Small intestine (tissue), 7 donors: ENCODE data around the gene ALAD. TPM values are rescaled to one million over a fixed set of nuclear protein-coding genes. Genes with fewer than 3 reads are reported as not detected.

ENCODE experiments used
- DNase-seq, 2 donors: peaks; one replicate each; pipeline versions ENCODE4 v3.0.0 to v3.0.0-alpha.2; 2013
- FAIRE-seq: peaks from 2 replicates; lab custom pipeline; 2012; peaks lifted over from hg19 to GRCh38; lab: Jason Lieb, UNC
- H3K27ac ChIP-seq, 3 donors: one replicate each; pipeline ENCODE4 v1.5.1; 2013; ENCODE audit warnings: low read length in 2 of 3, mild to moderate bottlenecking in 2 of 3, control low read depth in 1 of 3, inconsistent platforms in 1 of 3, low read depth in 1 of 3, moderate library complexity in 1 of 3
- H3K27me3 ChIP-seq, 3 donors: one replicate each; pipeline ENCODE4 v1.6.1; 2013; ENCODE audit warnings: low read length in 3 of 3, inconsistent platforms in 1 of 3; ENCODE audit not compliant: control insufficient read depth in 3 of 3, insufficient read depth in 3 of 3
- H3K36me3 ChIP-seq, 3 donors: one replicate each; pipeline ENCODE4 v1.6.1; 2013; ENCODE audit warnings: low read length in 3 of 3, inconsistent platforms in 1 of 3, low read depth in 1 of 3, mild to moderate bottlenecking in 1 of 3, moderate library complexity in 1 of 3; ENCODE audit not compliant: control insufficient read depth in 3 of 3, insufficient read depth in 2 of 3
- H3K4me1 ChIP-seq, 3 donors: one replicate each; pipeline ENCODE4 v1.6.1; 2013; ENCODE audit warnings: low read length in 2 of 3, inconsistent platforms in 1 of 3, low read depth in 1 of 3, mild to moderate bottlenecking in 1 of 3, moderate library complexity in 1 of 3; ENCODE audit not compliant: control insufficient read depth in 3 of 3, insufficient read depth in 2 of 3
- H3K4me3 ChIP-seq, 3 donors: one replicate each; pipeline ENCODE4 v1.5.1; 2013; ENCODE audit warnings: low read length in 3 of 3, control low read depth in 1 of 3, inconsistent platforms in 1 of 3, low read depth in 1 of 3, mild to moderate bottlenecking in 1 of 3, moderate library complexity in 1 of 3
- H3K9me3 ChIP-seq, 2 donors: one replicate each; pipeline ENCODE4 v1.6.1; 2013; ENCODE audit warnings: low read depth in 1 of 2, low read length in 1 of 2; ENCODE audit not compliant: control insufficient read depth in 2 of 2, insufficient read depth in 1 of 2
- WGBS, 3 donors: extraction: QIAGEN DNeasy Blood & Tissue Kit; methylation state at CpG; one replicate each; pipeline ENCODE4 v1.1.7; 2013; 5-methylcytosine and 5-hydroxymethylcytosine counted together
- polyA plus RNA-seq, 4 donors: library from polyadenylated mRNA; stranded (reverse) in 3 of 4; unstranded in 1 of 4; fragments of 200-250 nt in 3 of 4; fragments of 120-200 nt in 1 of 4; gene quantifications; one replicate each; pipeline versions ENCODE4 v1.2.1 to v1.2.3, GENCODE V29; 2013
- donor health status: healthy with polysubstance abuse.
- donor health status: control.
- donor health status: control.
- donor health status: Bipolar disorder and iron deficiency.
- donor health status: healthy.

The ALAD gene
- polyA plus RNA-seq, 4 donors, result 33.5 to 97.7 (median 42.9) TPM

- Histone ChIP-seq H3K4me1 (peaks cover 0 to 6% (median 0%) of the 10 kb centered on the region in 3 donors), H3K9me3 (no peaks in the 10 kb centered on the region), H3K36me3 (peaks cover 0 to 13% (median 0%) of the 10 kb centered on the region in 3 donors), H3K27me3 (no peaks in the 10 kb centered on the region), H3K27ac (no peak overlapping the region), H3K4me3 (no peak overlapping the region)
- WGBS, 3 donors, result 86 to 97% (median 87%) methylated on average over 4 of the region's 4 CpGs
- no peak for FAIRE-seq
- DNase-seq, result no peak
Measured at GRCh38 chr9:113355040-113355596, 46.0 kb downstream of the ALAD start.

- Histone ChIP-seq H3K27me3 (peaks cover 0 to 4% (median 0%) of the 10 kb centered on the region in 3 donors), H3K4me3 (no peak overlapping the region), H3K27ac (no peak overlapping the region), H3K9me3 (no peaks in the 10 kb centered on the region), H3K36me3 (peaks cover 0 to 8% (median 0%) of the 10 kb centered on the region in 3 donors), H3K4me1 (peaks cover 0 to 20% (median 0%) of the 10 kb centered on the region in 3 donors)
- no peak for DNase-seq
- FAIRE-seq, result no peak
- WGBS, 3 donors, result 69 to 85% (median 72%) methylated on average over 1 of the region's 1 CpG
Measured at GRCh38 chr9:113352411-113352810, 48.7 kb downstream of the ALAD start.

DNA sequence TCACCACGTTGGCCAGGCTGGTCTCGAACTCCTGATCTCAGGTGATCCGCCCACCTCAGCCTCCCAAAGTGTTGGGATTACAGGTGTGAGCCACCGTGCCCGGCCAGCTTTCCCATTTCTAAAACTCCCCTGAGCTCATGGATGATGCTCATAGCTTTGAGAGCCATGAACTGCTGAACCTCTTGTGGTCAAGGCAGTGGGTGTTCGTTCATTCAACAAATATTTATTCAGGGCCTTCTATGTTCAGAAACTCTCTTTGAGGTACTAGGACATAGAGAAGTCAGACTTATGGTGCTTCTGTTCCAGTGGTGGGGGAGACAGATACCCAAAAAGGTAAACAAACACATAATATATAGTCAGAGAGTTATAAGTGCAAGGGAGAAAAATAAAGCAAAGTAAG, 49.1 kb downstream of the ALAD start:
- Histone ChIP-seq H3K27me3 (peaks cover 0 to 4% (median 0%) of the 10 kb centered on the region in 3 donors), H3K27ac (no peak overlapping the region), H3K36me3 (peaks cover 0 to 8% (median 0%) of the 10 kb centered on the region in 3 donors), H3K4me3 (no peak overlapping the region), H3K4me1 (peaks cover 0 to 23% (median 0%) of the 10 kb centered on the region in 3 donors), H3K9me3 (no peaks in the 10 kb centered on the region)
- no peak for DNase-seq
- FAIRE-seq, result no peak
- 69 to 85% (median 78%) methylated on average over 6 of the region's 6 CpGs for WGBS, 3 donors

- H3K4me3 ChIP-seq, result no peak overlapping the region
- peaks cover 0 to 4% (median 0%) of the 10 kb centered on the region in 3 donors for H3K27me3 ChIP-seq
- FAIRE-seq (no peak), DNase-seq (no peak)
- 43 to 66% (median 48%) methylated on average over 6 of the region's 6 CpGs for WGBS, 3 donors
- H3K36me3 ChIP-seq, result peaks cover 0 to 8% (median 0%) of the 10 kb centered on the region in 3 donors
- H3K4me1 ChIP-seq, result peaks cover 0 to 24% (median 0%) of the 10 kb centered on the region in 3 donors
- H3K9me3 ChIP-seq, result no peaks in the 10 kb centered on the region
- H3K27ac ChIP-seq, result no peak overlapping the region
Measured at GRCh38 chr9:113350937-113351336, 50.1 kb downstream of the ALAD start.

DNA sequence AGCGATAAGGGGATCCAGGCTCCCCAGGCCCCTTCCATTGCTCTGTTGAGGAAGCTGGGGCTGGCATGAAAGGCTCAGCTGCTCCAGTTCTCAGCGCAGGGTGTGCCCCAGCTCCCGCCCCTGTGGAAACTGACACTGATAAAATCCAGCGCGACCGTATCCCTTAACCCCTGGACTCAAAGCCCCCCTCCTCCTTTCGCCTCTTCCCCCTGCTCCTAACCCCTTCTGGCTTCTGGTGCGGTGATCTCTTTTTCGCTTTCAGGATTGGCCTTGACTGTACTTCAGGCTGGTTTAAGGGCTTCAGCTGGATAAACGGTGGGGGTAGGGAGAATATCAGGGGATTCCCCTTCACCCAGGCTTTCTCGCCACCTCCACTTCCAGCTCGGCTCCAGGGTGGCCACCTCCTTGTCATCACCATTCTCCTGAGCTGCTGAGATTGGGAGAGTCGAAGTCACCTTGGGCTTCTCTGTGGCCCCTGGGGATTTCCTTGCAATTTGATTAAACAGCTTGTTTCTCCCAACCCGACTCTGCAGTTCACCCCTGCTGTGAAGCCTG, 50.9 kb downstream of the ALAD start:
- 2 to 8% (median 3%) methylated on average over 14 of the region's 14 CpGs for WGBS, 3 donors
- H3K27me3 ChIP-seq, result peaks cover 0 to 4% (median 0%) of the 10 kb centered on the region in 3 donors
- peaks cover 0 to 28% (median 0%) of the 10 kb centered on the region in 3 donors for H3K4me1 ChIP-seq
- H3K27ac ChIP-seq, result peak overlapping the region in 1 of 3 donors; percentile 14
- FAIRE-seq (no peak), DNase-seq (no peak)
- no peaks in the 10 kb centered on the region for H3K9me3 ChIP-seq
- peaks cover 0 to 2% (median 0%) of the 10 kb centered on the region in 3 donors for H3K36me3 ChIP-seq
- peak overlapping the region; percentile 62 to 88 (median 68) for H3K4me3 ChIP-seq

DNA sequence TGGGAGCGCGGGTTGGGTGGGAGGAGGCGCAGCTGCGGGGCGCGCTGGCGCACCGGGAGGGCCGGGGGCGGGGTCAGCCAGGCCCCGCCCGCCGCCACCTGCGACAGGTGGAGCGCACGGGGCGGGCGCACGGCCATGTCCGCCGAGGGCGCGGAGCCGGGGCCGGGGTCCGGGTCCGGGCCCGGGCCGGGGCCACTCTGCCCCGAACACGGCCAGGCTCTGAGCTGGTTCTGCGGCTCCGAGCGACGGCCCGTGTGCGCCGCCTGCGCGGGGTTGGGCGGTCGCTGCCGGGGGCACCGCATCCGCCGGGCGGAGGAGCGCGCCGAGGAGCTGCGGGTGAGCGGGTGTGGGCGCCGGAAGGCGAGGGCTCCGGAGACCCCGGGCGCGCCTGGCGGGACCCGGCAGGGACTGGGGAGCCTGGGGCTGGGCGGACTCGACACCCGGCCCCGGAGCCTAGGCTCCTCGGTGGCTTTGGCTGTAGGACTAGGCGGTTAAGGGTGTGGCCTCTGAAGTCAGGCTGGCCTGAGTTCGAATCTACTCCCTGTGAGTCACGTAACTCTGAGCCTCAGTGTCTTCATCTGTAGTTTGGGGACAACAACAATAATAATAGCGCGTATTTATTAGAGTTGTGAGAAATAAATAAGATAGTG, 51.5 kb downstream of the ALAD start, which contains the start of gene BSPRY:
TSS of gene BSPRY (plus strand) at position 97 of the 650 bp plus-strand sequence. CDS start at position 136, 39 bp downstream.
- FAIRE-seq (no peak), DNase-seq (peak; percentile 57 to 81)
- peaks cover 0 to 2% (median 0%) of the 10 kb centered on the region in 3 donors for H3K36me3 ChIP-seq

GRCh38 chr9:113349066-113349444, 52.0 kb downstream of the ALAD start:
- H3K9me3 ChIP-seq, result no peaks in the 10 kb centered on the region
- H3K4me3 ChIP-seq, result peak overlapping the region; percentile 16 to 88 (median 68)
- FAIRE-seq (no peak), DNase-seq (no peak)
- H3K36me3 ChIP-seq, result peaks cover 0 to 2% (median 0%) of the 10 kb centered on the region in 3 donors
- H3K4me1 ChIP-seq, result peaks cover 0 to 32% (median 0%) of the 10 kb centered on the region in 3 donors
- H3K27ac ChIP-seq, result no peak overlapping the region
- 13 to 24% (median 16%) methylated on average over 13 of the region's 13 CpGs for WGBS, 3 donors
- peaks cover 0 to 4% (median 0%) of the 10 kb centered on the region in 3 donors for H3K27me3 ChIP-seq

More for the DNA sequence above, 51.5 kb downstream of the ALAD start, which contains the start of gene BSPRY:
- peak within 1 kb of the TSS; percentile 62 to 88 (median 68) for H3K4me3 ChIP-seq
- peaks cover 0 to 30% (median 0%) of the 10 kb centered on the region in 3 donors for H3K4me1 ChIP-seq
- WGBS, 3 donors, result 0 to 1% (median 1%) methylated on average over 47 to 71 of the region's 71 CpGs
- no peaks in the 10 kb centered on the region for H3K9me3 ChIP-seq
- peak within 1 kb of the TSS; percentile 14 to 56 (median 48) for H3K27ac ChIP-seq
- H3K27me3 ChIP-seq, result peaks cover 0 to 4% (median 0%) of the 10 kb centered on the region in 3 donors

DNA sequence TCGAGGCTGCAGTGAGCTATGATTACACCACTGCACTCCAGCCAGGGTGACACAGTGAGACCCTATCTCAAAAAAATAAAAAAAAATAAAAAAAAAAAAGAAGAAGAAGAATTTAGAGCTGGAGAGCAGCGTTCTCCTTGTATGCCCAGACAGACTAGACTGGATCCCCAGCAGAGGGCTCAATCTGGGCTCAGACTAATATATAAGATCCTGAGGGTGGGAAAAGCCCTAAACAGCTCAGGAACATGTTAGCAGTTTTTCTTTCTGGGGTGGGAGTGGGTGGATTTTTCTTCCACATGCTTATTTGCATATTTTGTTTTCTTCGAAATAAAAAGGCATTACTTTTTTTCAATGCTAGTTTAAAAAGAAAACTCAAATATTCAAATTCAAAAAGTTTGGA, 52.6 kb downstream of the ALAD start:
- H3K9me3 ChIP-seq, result no peaks in the 10 kb centered on the region
- H3K4me1 ChIP-seq, result peaks cover 0 to 38% (median 0%) of the 10 kb centered on the region in 3 donors
- DNase-seq (no peak), FAIRE-seq (no peak)
- peaks cover 0 to 2% (median 0%) of the 10 kb centered on the region in 3 donors for H3K36me3 ChIP-seq
- H3K27ac ChIP-seq, result no peak overlapping the region
- H3K4me3 ChIP-seq, result no peak overlapping the region
- WGBS, 3 donors, result 68 to 80% (median 72%) methylated on average over 3 of the region's 3 CpGs
- H3K27me3 ChIP-seq, result peaks cover 0 to 4% (median 0%) of the 10 kb centered on the region in 3 donors
